Ovary (tissue), 9 donors: ENCODE results near the gene DNAH9. TPM values are rescaled to one million over a fixed set of nuclear protein-coding genes. Genes with fewer than 3 reads are reported as not detected.

ENCODE experiments used
- DNase-seq, 5 donors: peaks; one replicate each; pipeline ENCODE4 v3.0.0-alpha.2; 2019 to 2020
- H3K27ac ChIP-seq, 2 donors: fragments of 200-600 bp; one replicate each; pipeline versions ENCODE4 v1.5.1 to v1.8.0; 2019 to 2022
- H3K27me3 ChIP-seq: fragments of 200-600 bp; one replicate; pipeline ENCODE4 v1.8.0; 2022
- H3K36me3 ChIP-seq: fragments of 200-600 bp; sonication (generic); one replicate; pipeline ENCODE4 v1.5.1; 2019
- H3K4me1 ChIP-seq: one replicate; pipeline ENCODE4 v1.8.1; 2013; ENCODE audit warnings: mild to moderate bottlenecking, moderate library complexity; ENCODE audit not compliant: insufficient read depth
- H3K4me3 ChIP-seq: fragments of 200-600 bp; sonication (generic); one replicate; pipeline ENCODE4 v1.5.1; 2017
- H3K9me3 ChIP-seq, 2 donors: fragments of 200-600 bp in 1 of 2; sonication (generic) in 1 of 2; one replicate each; pipeline versions ENCODE4 v1.5.1 to v1.8.1; 2013 to 2019; ENCODE audit warnings: mild to moderate bottlenecking in 1 of 2, moderate library complexity in 1 of 2
- EP300 ChIP-seq: sonication (generic); formaldehyde crosslinking; IDR thresholded peaks from one replicate; pipeline ENCODE4 v1.6.1; 2017; ENCODE audit warnings: antibody characterized with exemption
- POLR2A ChIP-seq: fragments of 450-650 bp; IDR thresholded peaks from one replicate; pipeline ENCODE4 v1.6.1; 2017; ENCODE audit warnings: antibody characterized with exemption, mild to moderate bottlenecking, moderate library complexity
- WGBS, 3 donors: extraction: QIAGEN DNeasy Blood & Tissue Kit in 1 of 3; methylation state at CpG; one replicate each; pipeline versions ENCODE4 v1.1.5 to v1.1.7; 2013 to 2017; 5-methylcytosine and 5-hydroxymethylcytosine counted together
- intact Hi-C, 4 donors: fragments of 100-400 bp; cut with DNase I; formaldehyde crosslinking; loops; one replicate each; pipeline versions ENCODE4 v1.11.0 to v1.15.1; 2022 to 2023
- polyA plus RNA-seq, 2 donors: library from polyadenylated mRNA; stranded (reverse); fragments of 200-250 nt in 1 of 2; fragments of 350-450 nt in 1 of 2; fragmentation: Illumina TruSeq in 1 of 2; extraction: RNeasy Lipid Tissue Mini Kit (QIAGEN cat#74804) in 1 of 2; gene quantifications; one replicate each; pipeline ENCODE4 v1.2.3, GENCODE V29; 2013 to 2014
- total RNA-seq, 7 donors: library from RNA; depleted of rRNA in 2 of 7; stranded (reverse); fragments of >200 nt in 2 of 7; fragmentation: NEBNext Ultra II Directional in 3 of 7; extraction: Animal tissue kit (Norgen Biotek cat#: 25700) in 3 of 7; gene quantifications; one replicate each; pipeline versions ENCODE4 v1.1.0 to v1.2.4, GENCODE V29; 2016 to 2023
- TF ChIP-seq, protein P1 (sequence below), 3 donors: fragments of 450-650 bp in 2 of 3; fragments of 200-600 bp in 1 of 3; IDR thresholded peaks; one replicate each; pipeline versions ENCODE4 v1.5.1 to v1.8.0; 2016 to 2022; ENCODE audit warnings: antibody characterized with exemption in 3 of 3, mild to moderate bottlenecking in 1 of 3
- donor health status: DM: no; HTN: no; CAD: no; lungs with moderate emphysema.
- donor health status: DM: no; HTN: no; CAD: no.
- donor health status: Bipolar disorder and iron deficiency.
- donor health status: DM: yes; HTN: yes; CAD: no.
- donor health status: DM: no; HTN: no; CAD: no.
- donor health status: DM: yes; HTN: yes; CAD: no.

Gene DNAH9
- total and polyA plus RNA-seq, 9 donors = 1.4 to 43.7 (median 3.4) TPM

DNA sequence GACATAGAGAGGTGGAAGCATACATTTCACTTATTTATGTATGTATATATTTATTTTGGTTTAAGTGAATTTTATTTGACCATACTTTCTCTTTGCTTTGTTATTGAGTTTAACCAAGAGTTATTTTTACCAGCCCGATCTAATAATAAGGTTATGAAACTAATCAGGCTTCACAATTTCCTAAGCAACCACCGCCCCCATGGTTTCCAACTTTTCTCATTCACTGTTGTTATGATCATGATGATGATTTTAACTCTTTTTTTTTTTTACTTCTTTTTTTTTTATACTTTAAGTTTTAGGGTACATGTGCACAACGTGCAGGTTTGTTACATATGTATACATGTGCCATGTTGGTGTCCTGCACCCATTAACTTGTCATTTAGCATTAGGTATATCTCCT, 30.6 kb downstream of the DNAH9 start:
- 83 to 89% (median 83%) methylated on average over 3 of the region's 3 CpGs for WGBS, 3 donors
- Histone ChIP-seq H3K27me3 (no peaks in the 10 kb centered on the region), H3K27ac (no peak overlapping the region), H3K4me3 (no peak overlapping the region), H3K36me3 (no peaks in the 10 kb centered on the region), H3K4me1 (no peaks in the 10 kb centered on the region), H3K9me3 (no peaks in the 10 kb centered on the region)
- DNase-seq = no peak
- no peak for TF ChIP-seq EP300
- TF ChIP-seq, protein P1, sequence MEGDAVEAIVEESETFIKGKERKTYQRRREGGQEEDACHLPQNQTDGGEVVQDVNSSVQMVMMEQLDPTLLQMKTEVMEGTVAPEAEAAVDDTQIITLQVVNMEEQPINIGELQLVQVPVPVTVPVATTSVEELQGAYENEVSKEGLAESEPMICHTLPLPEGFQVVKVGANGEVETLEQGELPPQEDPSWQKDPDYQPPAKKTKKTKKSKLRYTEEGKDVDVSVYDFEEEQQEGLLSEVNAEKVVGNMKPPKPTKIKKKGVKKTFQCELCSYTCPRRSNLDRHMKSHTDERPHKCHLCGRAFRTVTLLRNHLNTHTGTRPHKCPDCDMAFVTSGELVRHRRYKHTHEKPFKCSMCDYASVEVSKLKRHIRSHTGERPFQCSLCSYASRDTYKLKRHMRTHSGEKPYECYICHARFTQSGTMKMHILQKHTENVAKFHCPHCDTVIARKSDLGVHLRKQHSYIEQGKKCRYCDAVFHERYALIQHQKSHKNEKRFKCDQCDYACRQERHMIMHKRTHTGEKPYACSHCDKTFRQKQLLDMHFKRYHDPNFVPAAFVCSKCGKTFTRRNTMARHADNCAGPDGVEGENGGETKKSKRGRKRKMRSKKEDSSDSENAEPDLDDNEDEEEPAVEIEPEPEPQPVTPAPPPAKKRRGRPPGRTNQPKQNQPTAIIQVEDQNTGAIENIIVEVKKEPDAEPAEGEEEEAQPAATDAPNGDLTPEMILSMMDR (IDR thresholded peaks at IDR 0.05) = no peak
- TF ChIP-seq POLR2A = no peak
- intact Hi-C loops = no loop called here

DNA sequence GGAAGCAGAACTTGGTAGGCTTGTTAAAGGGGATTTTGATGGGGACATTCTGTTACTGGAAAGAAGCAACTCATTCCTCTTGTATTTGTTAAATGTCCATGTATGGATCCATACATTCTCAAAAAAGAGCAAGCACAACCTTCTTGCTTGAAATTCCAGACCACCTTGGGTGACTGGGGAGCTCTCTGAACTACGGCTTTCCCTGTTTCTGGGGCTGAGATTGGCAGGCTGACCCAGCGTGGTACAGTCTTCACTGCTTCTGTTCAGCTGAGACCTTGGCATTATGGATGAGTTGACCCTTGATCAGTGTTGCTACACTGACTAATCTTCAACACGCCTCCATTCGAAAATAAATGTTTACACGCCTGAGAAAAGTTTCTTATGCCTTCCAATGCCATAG, 38.5 kb downstream of the DNAH9 start:
- Histone ChIP-seq H3K27me3 (no peaks in the 10 kb centered on the region), H3K4me1 (no peaks in the 10 kb centered on the region), H3K4me3 (no peak overlapping the region), H3K27ac (no peak overlapping the region), H3K36me3 (no peaks in the 10 kb centered on the region), H3K9me3 (no peaks in the 10 kb centered on the region)
- no peak for DNase-seq
- intact Hi-C loops = no loop called here
- WGBS, 3 donors = 85 to 95% (median 88%) methylated on average over 5 of the region's 5 CpGs
- TF ChIP-seq EP300 (no peak), POLR2A (no peak)

GRCh38 chr17:11637796-11638195, 39.5 kb downstream of the DNAH9 start:
- no peaks in the 10 kb centered on the region for H3K27me3 ChIP-seq
- H3K4me1 ChIP-seq = no peaks in the 10 kb centered on the region
- no peaks in the 10 kb centered on the region for H3K36me3 ChIP-seq
- DNase-seq = no peak
- intact Hi-C loops = no loop called here
- TF ChIP-seq, protein P1 (IDR thresholded peaks at IDR 0.05) = no peak
- no peak for TF ChIP-seq EP300
- no peak for TF ChIP-seq POLR2A
- 84 to 92% (median 85%) methylated on average over 6 of the region's 6 CpGs for WGBS, 3 donors
- H3K9me3 ChIP-seq = no peaks in the 10 kb centered on the region
- no peak overlapping the region for H3K27ac ChIP-seq
- H3K4me3 ChIP-seq = no peak overlapping the region

- DNase-seq = no peak
These were observed 40.5 kb downstream of the DNAH9 start for GRCh38 chr17:11638700-11639265.

More at GRCh38 chr17:11638700-11639265, 40.5 kb downstream of the DNAH9 start:
- 87 to 93% (median 91%) methylated on average over 2 of the region's 2 CpGs for WGBS, 3 donors
- intact Hi-C loops = no loop called here
- no peaks in the 10 kb centered on the region for H3K36me3 ChIP-seq
- no peak overlapping the region for H3K4me3 ChIP-seq
- H3K27ac ChIP-seq = no peak overlapping the region
- H3K27me3 ChIP-seq = no peaks in the 10 kb centered on the region
- no peaks in the 10 kb centered on the region for H3K4me1 ChIP-seq
- TF ChIP-seq, protein P1 (IDR thresholded peaks at IDR 0.05) = no peak
- TF ChIP-seq POLR2A = no peak
- TF ChIP-seq EP300 = no peak
- no peaks in the 10 kb centered on the region for H3K9me3 ChIP-seq
